PC-9 (cell line): ENCODE data around the gene EIF3K. TPM values are rescaled to one million over a fixed set of nuclear protein-coding genes. Genes with fewer than 3 reads are reported as not detected.

Experiments
- BruUV-seq: library from RNA; stranded (reverse); fragments of 400-500 nt; replicated peaks from 2 replicates; lab custom pipeline; 2021; lab: Mats Ljungman, UMichigan
- CTCF ChIA-PET: fragments of 300-600 bp; sonication (Branson Sonifier 250); formaldehyde crosslinking; loops from one replicate; lab custom pipeline; 2022; ENCODE audit warnings: antibody characterized with exemption; lab: Charles Lee
- POLR2A ChIA-PET: fragments of 300-600 bp; sonication (Branson Sonifier 250); formaldehyde crosslinking; loops from one replicate; lab custom pipeline; 2022; ENCODE audit warnings: antibody characterized with exemption; ENCODE audit not compliant: unreplicated experiment; lab: Charles Lee
- DNase-seq, 2 experiments: peaks; one replicate each; pipeline versions ENCODE4 v3.0.0 to v3.0.0-alpha.2; 2015 to 2022; ENCODE audit warnings: mixed read lengths in 1 of 2
- H2AFZ ChIP-seq: fragments of 200-600 bp; sonication (generic); 2 replicates; pipeline ENCODE4 v1.8.1; 2017; ENCODE audit warnings: antibody characterized with exemption
- H3F3A ChIP-seq: fragments of 200-600 bp; sonication (generic); 2 replicates; pipeline ENCODE4 v1.8.1; 2017; ENCODE audit warnings: antibody characterized with exemption, mild to moderate bottlenecking, low read depth; ENCODE audit not compliant: insufficient read depth
- H3K27ac ChIP-seq: fragments of 200-600 bp; sonication (generic); 2 replicates; pipeline ENCODE4 v1.6.1; 2016; ENCODE audit warnings: mixed run types
- H3K27me3 ChIP-seq: fragments of 200-600 bp; sonication (generic); 2 replicates; pipeline ENCODE4 v1.6.1; 2016; ENCODE audit warnings: low read depth, mixed run types; ENCODE audit not compliant: insufficient read depth
- H3K36me3 ChIP-seq: fragments of 200-600 bp; sonication (generic); 2 replicates; pipeline ENCODE4 v1.6.1; 2016; ENCODE audit warnings: low read depth, mixed run types
- H3K4me1 ChIP-seq: fragments of 200-600 bp; sonication (generic); replicated peaks from 2 replicates; pipeline ENCODE4 v1.6.1; 2016; ENCODE audit warnings: mixed run types; ENCODE audit not compliant: insufficient read depth
- H3K4me2 ChIP-seq: fragments of 200-600 bp; sonication (generic); 2 replicates; pipeline ENCODE4 v1.6.1; 2017; ENCODE audit warnings: mixed run types
- H3K4me3 ChIP-seq: fragments of 200-600 bp; sonication (generic); 2 replicates; pipeline ENCODE4 v1.6.1; 2016; ENCODE audit warnings: mixed run types
- H3K79me2 ChIP-seq: fragments of 200-600 bp; sonication (generic); 2 replicates; pipeline ENCODE4 v1.6.1; 2017; ENCODE audit warnings: low read depth, mixed run types
- H3K9me2 ChIP-seq: fragments of 200-600 bp; sonication (generic); 2 replicates; pipeline ENCODE4 v1.8.1; 2017; ENCODE audit warnings: mild to moderate bottlenecking; ENCODE audit not compliant: insufficient read depth
- H3K9me3 ChIP-seq: fragments of 200-600 bp; sonication (generic); 2 replicates; pipeline ENCODE4 v1.8.1; 2016; ENCODE audit warnings: low read depth; ENCODE audit not compliant: insufficient read depth
- H4K20me1 ChIP-seq: fragments of 200-600 bp; sonication (generic); 2 replicates; pipeline ENCODE4 v1.8.1; 2017; ENCODE audit not compliant: insufficient read depth
- CTCF ChIP-seq: fragments of 200-600 bp; sonication (generic); conservative IDR thresholded peaks from 2 replicates; pipeline ENCODE4 v1.6.1; 2017; ENCODE audit warnings: mixed run types, antibody characterized with exemption, mild to moderate bottlenecking, moderate library complexity
- EZH2 ChIP-seq: fragments of 200-600 bp; sonication (generic); IDR thresholded peaks from 2 replicates; pipeline ENCODE4 v1.8.0; 2017; ENCODE audit warnings: antibody characterized with exemption, low read depth
- intact Hi-C: fragments of 100-400 bp; cut with micrococcal nuclease; formaldehyde crosslinking; loops from one replicate; pipeline ENCODE4 v1.10.0; 2022; ENCODE audit not compliant: unreplicated experiment
- total RNA-seq: library from RNA; stranded (reverse); gene quantifications from 2 replicates; pipeline ENCODE4 v1.2.3, GENCODE V29; 2021

EIF3K gene
- total RNA-seq, 1 experiment from 2014 or later = 230 TPM

DNA sequence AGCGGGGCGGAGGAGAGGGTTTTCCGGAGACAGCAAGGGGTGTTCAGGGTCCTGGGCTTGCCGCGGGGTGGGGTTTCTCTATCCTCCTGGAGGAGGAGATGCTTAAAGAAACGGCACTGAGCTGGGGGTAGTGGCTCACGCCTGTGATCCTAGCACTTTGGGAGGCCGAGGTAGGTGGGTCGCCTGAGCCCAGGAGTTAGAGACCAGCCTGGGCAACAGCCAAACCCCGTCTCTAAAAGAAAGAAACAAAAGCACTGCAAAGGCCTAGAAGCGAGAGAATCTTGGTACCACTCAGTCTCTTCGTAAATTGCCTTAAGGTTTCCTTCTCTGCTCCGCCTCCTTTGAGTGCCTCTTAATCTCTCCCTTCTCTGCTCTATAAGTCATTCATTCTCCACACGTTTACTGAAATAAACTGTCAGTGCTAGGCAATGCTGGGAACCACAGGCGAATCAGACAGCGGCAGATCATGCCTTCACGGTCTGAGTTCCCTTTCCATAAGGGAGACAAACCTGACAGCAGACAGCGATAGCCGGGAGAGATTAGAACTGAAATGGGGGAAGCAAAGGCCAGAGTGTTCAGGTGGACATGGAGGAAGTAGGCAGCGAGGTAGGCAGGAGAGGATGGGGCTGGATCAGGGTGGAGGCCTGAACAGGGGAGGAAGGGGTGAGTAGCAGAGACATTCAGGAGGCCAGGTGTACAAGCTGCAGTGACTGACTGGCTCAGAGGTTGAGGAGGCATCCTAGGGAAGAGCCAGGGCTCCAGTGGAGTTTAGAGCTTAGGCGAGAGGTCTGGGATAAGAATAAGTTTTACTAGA lies 580 bp downstream of the EIF3K start:
- no peak for DNase-seq
- Histone ChIP-seq H3K9me2 (no peaks in the 10 kb centered on the region), H3K4me1 (peaks cover 15% of the 10 kb centered on the region), H3F3A (peaks cover 8% of the 10 kb centered on the region; the same call in 1 of the 2 replicates), H3K4me3 (peak overlapping the region; percentile 87), H3K79me2 (peaks cover 23% of the 10 kb centered on the region), H2AFZ (peak overlapping the region; percentile 85), H3K27ac (peak overlapping the region; percentile 24), H3K36me3 (peaks cover 11% of the 10 kb centered on the region), H3K4me2 (peak overlapping the region; percentile 100), H4K20me1 (no peaks in the 10 kb centered on the region), H3K9me3 (no peaks in the 10 kb centered on the region), H3K27me3 (no peaks in the 10 kb centered on the region)
- TF ChIP-seq EZH2 (no peak), CTCF (no peak)
- BruUV-seq = TSS peak; percentile 53
- ChIA-PET CTCF (interaction anchor here (0.6 to 0.9 kb wide), 4 partner anchors 28 to 877 kb away, joined by 3 to 9 read pairs (median 4); partner anchors contain the start of gene ACTN4), POLR2A (interaction anchor here (0.5 to 0.7 kb wide), 5 partner anchors 28 to 616 kb away, joined by 3 to 18 read pairs (median 5); partner anchors contain the start of genes ACTN4 and ECH1)
- intact Hi-C loops = loop anchor here (1.0 to 5.0 kb wide), 2 partner anchors 75 to 313 kb away; partner anchors contain the start of genes MRPS12 and SARS2

- no peaks in the 10 kb centered on the region for H3K27me3 ChIP-seq
- intact Hi-C loops = no loop called here
- no TSS peak for BruUV-seq
- H3K4me1 ChIP-seq = peaks cover 6% of the 10 kb centered on the region
- no peaks in the 10 kb centered on the region for H4K20me1 ChIP-seq
- peaks cover 9% of the 10 kb centered on the region; the same call in 1 of the 2 replicates for H3F3A ChIP-seq
- no peak overlapping the region for H3K4me3 ChIP-seq
- H3K36me3 ChIP-seq = peaks cover 22% of the 10 kb centered on the region
- no peak for TF ChIP-seq EZH2
- no peak overlapping the region for H3K27ac ChIP-seq
- H2AFZ ChIP-seq = no peak overlapping the region
- no peak overlapping the region for H3K4me2 ChIP-seq
- peaks cover 16% of the 10 kb centered on the region for H3K79me2 ChIP-seq
- no peaks in the 10 kb centered on the region for H3K9me2 ChIP-seq
- DNase-seq = no peak
- POLR2A ChIA-PET = no interaction called here
- H3K9me3 ChIP-seq = no peaks in the 10 kb centered on the region
- CTCF ChIA-PET = no interaction called here
Observed at GRCh38 chr19:38624822-38625221, 5.8 kb downstream of the EIF3K start.

GRCh38 chr19:38626401-38626800 lies 7.4 kb downstream of the EIF3K start:
- no TSS peak for BruUV-seq
- Histone ChIP-seq H3K9me2 (no peaks in the 10 kb centered on the region), H3K4me3 (no peak overlapping the region), H3K4me1 (no peaks in the 10 kb centered on the region), H3K9me3 (no peaks in the 10 kb centered on the region), H3F3A (peaks cover 9% of the 10 kb centered on the region; the same call in 1 of the 2 replicates), H3K27me3 (no peaks in the 10 kb centered on the region), H4K20me1 (no peaks in the 10 kb centered on the region), H3K4me2 (no peak overlapping the region), H2AFZ (no peak overlapping the region), H3K36me3 (peaks cover 17% of the 10 kb centered on the region), H3K79me2 (peaks cover 5% of the 10 kb centered on the region; the same call in 1 of the 2 replicates), H3K27ac (no peak overlapping the region)
- DNase-seq = no peak
- intact Hi-C loops = no loop called here
- POLR2A ChIA-PET = no interaction called here
- CTCF ChIA-PET = no interaction called here
- no peak for TF ChIP-seq EZH2
- no peak for TF ChIP-seq CTCF
